ENCODE results near the gene PAK5. TPM values are rescaled to one million over a fixed set of nuclear protein-coding genes. Genes with fewer than 3 reads are reported as not detected.

The PAK5 gene
- not detected for total RNA-seq

- H3K36me3 Mint-ChIP-seq, result peaks cover 5 to 13% of the 10 kb centered on the region in 2 donors
- ATAC-seq (no peak), DNase-seq (ENCODE audit: low spot score in 2 of 2) (no peak)
- H3K27ac Mint-ChIP-seq, result no peak within 1 kb of the TSS
- peaks cover 9 to 19% of the 10 kb centered on the region in 2 donors for H3K9me3 Mint-ChIP-seq
These were observed at the start of gene PAK5 for GRCh38 chr20:9838378-9839295. Gene PAK5, minus strand, starts transcription at chr20:9839076. Its CDS starts 194,748 bp downstream, at chr20:9644328.

- DNase-seq (ENCODE audit: low spot score in 2 of 2) (no peak), ATAC-seq (no peak)
- H3K9me3 Mint-ChIP-seq, result peaks cover 11 to 14% of the 10 kb centered on the region in 2 donors
- no peaks in the 10 kb centered on the region for H3K36me3 Mint-ChIP-seq
- no peak overlapping the region for H3K27ac Mint-ChIP-seq
These were observed 48.8 kb upstream of the PAK5 start for GRCh38 chr20:9887706-9888105.

GRCh38 chr20:9886227-9886626 lies 47.4 kb upstream of the PAK5 start:
- Mint-ChIP-seq H3K36me3 (no peaks in the 10 kb centered on the region), H3K9me3 (peaks cover 11 to 15% of the 10 kb centered on the region in 2 donors), H3K27ac (no peak overlapping the region)
- ATAC-seq (peak in 1 of 2 donors; percentile 61), DNase-seq (ENCODE audit: low spot score in 2 of 2) (no peak)

GRCh38 chr20:9884666-9885065 lies 45.8 kb upstream of the PAK5 start:
- DNase-seq (ENCODE audit: low spot score in 2 of 2) (no peak), ATAC-seq (no peak)
- peaks cover 0 to 4% of the 10 kb centered on the region in 2 donors for H3K36me3 Mint-ChIP-seq
- H3K27ac Mint-ChIP-seq, result no peak overlapping the region
- H3K9me3 Mint-ChIP-seq, result peaks cover 10 to 15% of the 10 kb centered on the region in 2 donors

GRCh38 chr20:9884061-9884460 lies 45.2 kb upstream of the PAK5 start:
- H3K36me3 Mint-ChIP-seq, result peaks cover 0 to 4% of the 10 kb centered on the region in 2 donors
- H3K9me3 Mint-ChIP-seq, result peaks cover 4 to 12% of the 10 kb centered on the region in 2 donors
- ATAC-seq (no peak), DNase-seq (ENCODE audit: low spot score in 2 of 2) (no peak)
- H3K27ac Mint-ChIP-seq, result no peak overlapping the region

- H3K36me3 Mint-ChIP-seq, result peaks cover 0 to 4% of the 10 kb centered on the region in 2 donors
- ATAC-seq, result no peak
These were observed 39.1 kb upstream of the PAK5 start for GRCh38 chr20:9877932-9878495.

GRCh38 chr20:9867196-9867980 lies 28.5 kb upstream of the PAK5 start:
- H3K9me3 Mint-ChIP-seq, result peaks cover 12% of the 10 kb centered on the region in 2 donors
- DNase-seq (ENCODE audit: low spot score in 2 of 2) (no peak), ATAC-seq (no peak)
- H3K27ac Mint-ChIP-seq, result no peak overlapping the region
- H3K36me3 Mint-ChIP-seq, result no peaks in the 10 kb centered on the region

More at GRCh38 chr20:9877932-9878495, 39.1 kb upstream of the PAK5 start:
- DNase-seq (ENCODE audit: low spot score in 2 of 2), result no peak
- Mint-ChIP-seq H3K27ac (no peak overlapping the region), H3K9me3 (peaks cover 7 to 8% of the 10 kb centered on the region in 2 donors)

GRCh38 chr20:9852566-9852965 lies 13.7 kb upstream of the PAK5 start:
- H3K27ac Mint-ChIP-seq, result no peak overlapping the region
- DNase-seq (ENCODE audit: low spot score in 2 of 2), result no peak
- no peaks in the 10 kb centered on the region for H3K36me3 Mint-ChIP-seq
- no peak for ATAC-seq
- peaks cover 7 to 13% of the 10 kb centered on the region in 2 donors for H3K9me3 Mint-ChIP-seq

GRCh38 chr20:9839626-9840025 lies 750 bp upstream of the PAK5 start:
- Mint-ChIP-seq H3K36me3 (peaks cover 5 to 13% of the 10 kb centered on the region in 2 donors), H3K9me3 (peaks cover 9 to 19% of the 10 kb centered on the region in 2 donors), H3K27ac (no peak overlapping the region)
- ATAC-seq (no peak), DNase-seq (ENCODE audit: low spot score in 2 of 2) (no peak)

- peaks cover 9 to 19% of the 10 kb centered on the region in 2 donors for H3K9me3 Mint-ChIP-seq
- peaks cover 5 to 13% of the 10 kb centered on the region in 2 donors for H3K36me3 Mint-ChIP-seq
- no peak overlapping the region for H3K27ac Mint-ChIP-seq
- no peak for DNase-seq (ENCODE audit: low spot score in 2 of 2)
- no peak for ATAC-seq
These were observed 870 bp downstream of the PAK5 start for GRCh38 chr20:9838035-9838377.

- ATAC-seq (no peak), DNase-seq (ENCODE audit: low spot score in 2 of 2) (no peak)
- Mint-ChIP-seq H3K36me3 (peaks cover 5 to 13% of the 10 kb centered on the region in 2 donors), H3K9me3 (peaks cover 9 to 16% of the 10 kb centered on the region in 2 donors), H3K27ac (no peak overlapping the region)
These were observed 1.2 kb downstream of the PAK5 start for GRCh38 chr20:9837634-9838033.

GRCh38 chr20:9835302-9835701 lies 3.6 kb downstream of the PAK5 start:
- Mint-ChIP-seq H3K36me3 (peaks cover 5% of the 10 kb centered on the region in 2 donors), H3K27ac (no peak overlapping the region), H3K9me3 (peaks cover 3 to 5% of the 10 kb centered on the region in 2 donors)
- ATAC-seq (no peak), DNase-seq (ENCODE audit: low spot score in 2 of 2) (no peak)

GRCh38 chr20:9831032-9831431 lies 7.8 kb downstream of the PAK5 start:
- ATAC-seq (no peak), DNase-seq (ENCODE audit: low spot score in 2 of 2) (no peak)
- peaks cover 0 to 6% of the 10 kb centered on the region in 2 donors for H3K9me3 Mint-ChIP-seq
- no peak overlapping the region for H3K27ac Mint-ChIP-seq
- no peaks in the 10 kb centered on the region for H3K36me3 Mint-ChIP-seq

- ATAC-seq (no peak), DNase-seq (ENCODE audit: low spot score in 2 of 2) (no peak)
These were observed 9.0 kb downstream of the PAK5 start for GRCh38 chr20:9829835-9830234.

GRCh38 chr20:9817654-9818053 lies 21.2 kb downstream of the PAK5 start:
- peaks cover 5 to 7% of the 10 kb centered on the region in 2 donors for H3K9me3 Mint-ChIP-seq
- H3K36me3 Mint-ChIP-seq, result no peaks in the 10 kb centered on the region
- ATAC-seq (no peak), DNase-seq (ENCODE audit: low spot score in 2 of 2) (no peak)
- H3K27ac Mint-ChIP-seq, result no peak overlapping the region

More at GRCh38 chr20:9829835-9830234, 9.0 kb downstream of the PAK5 start:
- Mint-ChIP-seq H3K9me3 (peaks cover 0 to 6% of the 10 kb centered on the region in 2 donors), H3K27ac (no peak overlapping the region), H3K36me3 (no peaks in the 10 kb centered on the region)

- H3K9me3 Mint-ChIP-seq, result peaks cover 0 to 4% of the 10 kb centered on the region in 2 donors
- DNase-seq (ENCODE audit: low spot score in 2 of 2), result no peak
These were observed 23.2 kb downstream of the PAK5 start for GRCh38 chr20:9815632-9816031.

GRCh38 chr20:9810738-9811137 lies 28.1 kb downstream of the PAK5 start:
- no peak for ATAC-seq
- no peak for DNase-seq (ENCODE audit: low spot score in 2 of 2)
- Mint-ChIP-seq H3K27ac (no peak overlapping the region), H3K9me3 (peaks cover 4% of the 10 kb centered on the region in 2 donors), H3K36me3 (no peaks in the 10 kb centered on the region)

More at GRCh38 chr20:9815632-9816031, 23.2 kb downstream of the PAK5 start:
- no peaks in the 10 kb centered on the region for H3K36me3 Mint-ChIP-seq
- no peak overlapping the region for H3K27ac Mint-ChIP-seq
- ATAC-seq, result no peak

Data from activated naive CD4-positive, alpha-beta T cell treated with anti-CD3 and anti-CD28 coated beads, Interleukin-2, amount 50 U/mL, for 72 hours (primary cell).